GM23248 (cell line): ENCODE measurements around the gene ADORA1. TPM values are rescaled to one million over a fixed set of nuclear protein-coding genes. Genes with fewer than 3 reads are reported as not detected.

ENCODE experiments used
- DNase-seq: peaks from one replicate; pipeline ENCODE4 v3.0.0-alpha.2; 2015
- H2AFZ ChIP-seq: fragments of 200-600 bp; sonication (generic); 2 replicates; pipeline ENCODE4 v1.6.1; 2016; ENCODE audit warnings: antibody characterized with exemption
- H3F3A ChIP-seq: fragments of 200-600 bp; sonication (generic); 2 replicates; pipeline ENCODE4 v1.6.1; 2016; ENCODE audit warnings: mild to moderate bottlenecking, antibody characterized with exemption, mixed run types; ENCODE audit not compliant: insufficient read depth
- H3K27ac ChIP-seq: fragments of 200-600 bp; sonication (generic); 2 replicates; pipeline ENCODE4 v1.5.1; 2016; ENCODE audit warnings: mild to moderate bottlenecking
- H3K27me3 ChIP-seq: fragments of 200-600 bp; sonication (generic); replicated peaks from 2 replicates; pipeline ENCODE4 v1.6.1; 2016; ENCODE audit warnings: mild to moderate bottlenecking; ENCODE audit not compliant: insufficient read depth
- H3K36me3 ChIP-seq: fragments of 200-600 bp; sonication (generic); 2 replicates; pipeline ENCODE4 v1.6.1; 2016; ENCODE audit warnings: low read depth, mild to moderate bottlenecking
- H3K4me1 ChIP-seq: fragments of 200-600 bp; sonication (generic); 2 replicates; pipeline ENCODE4 v1.6.1; 2016; ENCODE audit warnings: mild to moderate bottlenecking; ENCODE audit not compliant: insufficient read depth
- H3K4me2 ChIP-seq: fragments of 200-600 bp; sonication (generic); one replicate; pipeline ENCODE4 v1.6.1; 2016; ENCODE audit warnings: mild to moderate bottlenecking; ENCODE audit not compliant: unreplicated experiment
- H3K4me3 ChIP-seq: fragments of 200-600 bp; sonication (generic); 2 replicates; pipeline ENCODE4 v1.5.1; 2016; ENCODE audit warnings: mild to moderate bottlenecking
- H3K79me2 ChIP-seq: fragments of 200-600 bp; sonication (generic); 2 replicates; pipeline ENCODE4 v1.6.1; 2016; ENCODE audit warnings: mild to moderate bottlenecking; ENCODE audit not compliant: insufficient read depth
- H3K9ac ChIP-seq: fragments of 200-600 bp; sonication (generic); 2 replicates; pipeline ENCODE4 v1.6.1; 2016; ENCODE audit warnings: mild to moderate bottlenecking
- H3K9me2 ChIP-seq: fragments of 200-600 bp; sonication (generic); 2 replicates; pipeline ENCODE4 v1.6.1; 2016; ENCODE audit warnings: mixed run types, mild to moderate bottlenecking, moderate library complexity; ENCODE audit not compliant: insufficient read depth
- H3K9me3 ChIP-seq: fragments of 200-600 bp; sonication (generic); one replicate; pipeline ENCODE4 v1.6.1; 2017; ENCODE audit warnings: low read depth
- H4K20me1 ChIP-seq: fragments of 200-600 bp; sonication (generic); 2 replicates; pipeline ENCODE4 v1.6.0; 2016; ENCODE audit not compliant: insufficient read depth
- EZH2 ChIP-seq: fragments of 200-600 bp; sonication (generic); IDR thresholded peaks from 2 replicates; pipeline ENCODE4 v1.6.1; 2018; ENCODE audit warnings: antibody characterized with exemption, mild to moderate bottlenecking; ENCODE audit not compliant: insufficient read depth, poor library complexity, severe bottlenecking
- EZH2phosphoT487 ChIP-seq: fragments of 200-600 bp; sonication (generic); IDR thresholded peaks from 2 replicates; pipeline ENCODE4 v1.6.1; 2018; ENCODE audit warnings: antibody characterized with exemption, moderate library complexity, mild to moderate bottlenecking, low read depth; ENCODE audit not compliant: insufficient read depth
- whole genome bisulfite sequencing, 2 experiments: methylation state at CpG; one replicate each; pipeline ENCODE4 v1.1.6; 2015 to 2017; ENCODE audit warnings: low lambda C conversion rate in 2 of 2, low coverage in 1 of 2; ENCODE audit errors: missing lambda C conversion rate in 2 of 2; 5-methylcytosine and 5-hydroxymethylcytosine counted together
- in situ Hi-C: fragments of 300-500 bp; cut with MboI; formaldehyde crosslinking; loops from 2 replicates; pipeline ENCODE4 v1.15.0; 2020
- polyA plus RNA-seq: library from polyadenylated mRNA; unstranded; fragments of >200 nt; fragmentation: Nextera tagmentation; extraction: Ambion mirVana; gene quantifications from 2 replicates; pipeline ENCODE4 v1.2.1, GENCODE V29; 2016
- total RNA-seq: library from RNA; depleted of rRNA; stranded (reverse); fragments of >200 nt; shearing (Covaris generic); gene quantifications from 2 replicates; pipeline ENCODE4 v1.2.3, GENCODE V29; 2014

The ADORA1 gene
- total and polyA plus RNA-seq, 2 experiments from 2014 or later: 2.2 to 5.8 TPM

DNA sequence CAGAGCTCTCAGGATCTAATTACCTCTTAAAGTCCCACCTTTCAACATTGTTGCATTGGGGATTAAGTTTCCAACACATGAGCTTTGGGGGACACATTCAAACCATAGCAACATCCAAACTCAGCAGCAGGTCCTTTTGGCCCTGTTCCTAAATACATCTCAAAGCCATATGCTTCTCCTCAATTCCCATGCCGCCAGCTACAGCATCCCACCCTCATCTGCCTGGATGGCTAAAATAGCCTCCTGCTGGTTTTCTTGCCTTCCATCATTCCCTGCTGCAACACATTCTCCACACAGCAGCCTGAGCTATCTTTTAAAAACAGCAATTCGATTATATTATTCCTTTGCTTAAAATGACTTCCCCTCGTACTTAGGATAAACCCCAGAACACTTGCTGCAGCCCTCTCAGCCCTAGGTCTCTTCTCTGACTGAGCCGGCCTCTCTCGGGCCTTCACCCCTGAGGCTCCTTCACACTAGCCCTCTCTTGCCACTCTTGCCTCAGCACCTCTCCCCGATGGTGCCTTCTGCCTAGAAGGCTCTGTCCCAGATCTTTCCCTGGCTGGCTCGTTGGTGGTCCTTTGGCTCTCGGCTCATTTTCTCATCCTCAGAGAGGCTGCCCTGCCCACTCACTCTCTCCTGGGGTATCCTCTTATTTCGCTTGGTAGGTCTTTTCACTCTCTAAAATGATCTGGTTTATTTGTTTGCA is 31.6 kb downstream of the ADORA1 start:
- TF ChIP-seq EZH2phosphoT487 (no peak), EZH2 (no peak)
- no peaks in the 10 kb centered on the region for H3K9me2 ChIP-seq
- H4K20me1 ChIP-seq: no peaks in the 10 kb centered on the region
- no peak overlapping the region for H3K9ac ChIP-seq
- H3K27ac ChIP-seq: no peak overlapping the region
- H3K4me2 ChIP-seq: no peak overlapping the region
- WGBS, 2 experiments: 56 to 61% methylated on average over 9 of the region's 9 CpGs
- no peaks in the 10 kb centered on the region for H3K36me3 ChIP-seq
- peaks cover 7% of the 10 kb centered on the region for H3K4me1 ChIP-seq
- no peak overlapping the region for H2AFZ ChIP-seq
- H3F3A ChIP-seq: peaks cover 4% of the 10 kb centered on the region
- H3K4me3 ChIP-seq: no peak overlapping the region
- in situ Hi-C loops: no loop called here
- no peak for DNase-seq
- no peaks in the 10 kb centered on the region for H3K79me2 ChIP-seq
- H3K9me3 ChIP-seq: no peaks in the 10 kb centered on the region
- no peaks in the 10 kb centered on the region for H3K27me3 ChIP-seq

DNA sequence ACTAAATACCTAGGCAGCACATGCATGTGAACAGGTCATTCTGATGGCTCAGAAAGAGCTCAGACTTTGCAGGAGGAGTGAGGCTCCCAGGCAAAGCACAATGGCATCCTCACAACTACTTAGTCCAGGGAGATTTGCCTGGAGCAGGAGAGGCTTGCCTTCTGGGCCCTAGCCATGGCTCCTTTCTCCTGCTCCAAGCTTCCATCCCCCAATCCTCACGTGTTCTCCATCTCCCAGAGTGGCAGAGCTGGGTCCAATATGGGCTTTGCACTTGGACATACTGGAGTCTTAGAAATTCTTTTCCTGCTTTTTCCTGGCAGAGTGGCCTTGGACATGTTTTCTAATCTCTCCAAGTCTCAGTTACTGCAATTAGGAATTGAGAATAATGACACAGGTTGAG is 32.3 kb downstream of the ADORA1 start:
- H2AFZ ChIP-seq: no peak overlapping the region
- no peaks in the 10 kb centered on the region for H3K9me2 ChIP-seq
- H3K9me3 ChIP-seq: no peaks in the 10 kb centered on the region
- DNase-seq: no peak
- H3K4me3 ChIP-seq: no peak overlapping the region
- in situ Hi-C loops: no loop called here
- TF ChIP-seq EZH2phosphoT487 (no peak), EZH2 (no peak)
- no peaks in the 10 kb centered on the region for H3K79me2 ChIP-seq
- no peaks in the 10 kb centered on the region for H4K20me1 ChIP-seq
- no peaks in the 10 kb centered on the region for H3K4me1 ChIP-seq
- no peaks in the 10 kb centered on the region for H3K36me3 ChIP-seq
- no peaks in the 10 kb centered on the region for H3K27me3 ChIP-seq
- H3K4me2 ChIP-seq: no peak overlapping the region
- no peak overlapping the region for H3K9ac ChIP-seq
- H3F3A ChIP-seq: peaks cover 3% of the 10 kb centered on the region; the same call in 1 of the 2 replicates
- 75 to 80% methylated on average over 1 of the region's 1 CpG for WGBS, 2 experiments
- no peak overlapping the region for H3K27ac ChIP-seq

GRCh38 chr1:203161175-203161574 is 33.6 kb downstream of the ADORA1 start:
- H3K27ac ChIP-seq: no peak overlapping the region
- H3F3A ChIP-seq: no peaks in the 10 kb centered on the region
- no peak overlapping the region for H3K4me3 ChIP-seq
- H3K4me1 ChIP-seq: no peaks in the 10 kb centered on the region
- no peaks in the 10 kb centered on the region for H3K9me3 ChIP-seq
- no peak for DNase-seq
- no peaks in the 10 kb centered on the region for H4K20me1 ChIP-seq
- WGBS, 2 experiments: 56 to 60% methylated on average over 6 of the region's 6 CpGs
- no peak overlapping the region for H3K9ac ChIP-seq
- in situ Hi-C loops: no loop called here
- H3K79me2 ChIP-seq: no peaks in the 10 kb centered on the region
- no peaks in the 10 kb centered on the region for H3K27me3 ChIP-seq
- no peak overlapping the region for H3K4me2 ChIP-seq
- TF ChIP-seq EZH2phosphoT487 (no peak), EZH2 (no peak)
- H3K9me2 ChIP-seq: no peaks in the 10 kb centered on the region
- no peaks in the 10 kb centered on the region for H3K36me3 ChIP-seq
- H2AFZ ChIP-seq: no peak overlapping the region

DNA sequence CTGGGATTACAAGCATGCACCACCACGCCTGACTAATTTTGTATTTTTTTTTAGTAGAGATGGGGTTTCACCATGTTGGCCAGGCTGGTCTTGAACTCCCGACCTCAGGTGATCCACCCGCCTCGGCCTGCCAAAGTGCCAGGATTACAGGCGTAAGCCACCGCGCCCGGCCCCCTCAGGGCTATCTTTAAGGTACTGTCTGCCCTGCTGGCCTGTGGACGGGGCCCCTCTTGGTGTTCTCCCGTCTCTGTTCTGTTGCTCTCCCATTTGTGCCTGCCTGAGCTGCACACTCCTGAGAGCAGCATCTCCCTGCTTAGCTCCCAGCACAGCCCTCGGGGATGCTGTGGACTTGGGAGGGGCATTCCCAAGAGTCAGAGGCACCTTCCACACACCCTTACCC is 34.2 kb downstream of the ADORA1 start:
- Histone ChIP-seq H3K4me1 (no peaks in the 10 kb centered on the region), H3K27me3 (no peaks in the 10 kb centered on the region), H3K9me2 (no peaks in the 10 kb centered on the region), H2AFZ (no peak overlapping the region), H3K4me3 (no peak overlapping the region), H3K36me3 (no peaks in the 10 kb centered on the region), H3K9ac (no peak overlapping the region), H4K20me1 (no peaks in the 10 kb centered on the region), H3F3A (no peaks in the 10 kb centered on the region), H3K27ac (no peak overlapping the region), H3K9me3 (no peaks in the 10 kb centered on the region), H3K4me2 (no peak overlapping the region), H3K79me2 (no peaks in the 10 kb centered on the region)
- in situ Hi-C loops: no loop called here
- 86 to 88% methylated on average over 11 of the region's 11 CpGs for WGBS, 2 experiments
- DNase-seq: no peak
- TF ChIP-seq EZH2phosphoT487 (no peak), EZH2 (no peak)
